GM21576 (cell line): ENCODE results near the gene UTP18.
A peak's percentile ranks its signal among the peaks of the same experiment; 100 is the strongest.
"Not testable (repeated sequence)": the region's sequence is repeated elsewhere in the genome, so short reads cannot be mapped to it uniquely, and the experiment has no call there.

ENCODE experiments used
- ATAC-seq: cut with Tn5 transposase; IDR thresholded peaks from one replicate; pipeline ENCODE4 v1.9.1; 2021; ENCODE audit warnings: mild to moderate bottlenecking, moderate library complexity; ENCODE audit not compliant: unreplicated experiment

UTP18 gene

GRCh38 chr17:51260237-51261023 lies at the start of gene UTP18:
Gene UTP18, plus strand, starts transcription at chr17:51260546. Its CDS starts 39 bp downstream, at chr17:51260585.
- peak; percentile 64 for ATAC-seq

- ATAC-seq, result no peak
These were observed 45.4 kb upstream of the UTP18 start for GRCh38 chr17:51214920-51215319.

GRCh38 chr17:51217946-51218345 lies 42.4 kb upstream of the UTP18 start:
- ATAC-seq, result no peak

- ATAC-seq, result no peak
These were observed 39.0 kb upstream of the UTP18 start for GRCh38 chr17:51221322-51221721.

- ATAC-seq, result no peak
These were observed 35.7 kb upstream of the UTP18 start for GRCh38 chr17:51224402-51225262.

GRCh38 chr17:51225523-51225922 lies 34.8 kb upstream of the UTP18 start:
- not testable (repeated sequence) for ATAC-seq

GRCh38 chr17:51228161-51228560 lies 32.2 kb upstream of the UTP18 start:
- no peak for ATAC-seq

GRCh38 chr17:51229889-51230288 lies 30.5 kb upstream of the UTP18 start:
- no peak for ATAC-seq

- no peak for ATAC-seq
These were observed 30.0 kb upstream of the UTP18 start for GRCh38 chr17:51230306-51230705.

- ATAC-seq, result no peak
These were observed 28.3 kb upstream of the UTP18 start for GRCh38 chr17:51231999-51232398.

- no peak for ATAC-seq
These were observed 26.2 kb upstream of the UTP18 start for GRCh38 chr17:51234162-51234561.

- ATAC-seq, result peak; percentile 76
These were observed 22.0 kb upstream of the UTP18 start for GRCh38 chr17:51238255-51238887.

- ATAC-seq, result no peak
These were observed 20.1 kb upstream of the UTP18 start for GRCh38 chr17:51240275-51240674.

- no peak for ATAC-seq
These were observed 16.3 kb upstream of the UTP18 start for GRCh38 chr17:51244041-51244440.

GRCh38 chr17:51245535-51245934 lies 14.8 kb upstream of the UTP18 start:
- no peak for ATAC-seq

GRCh38 chr17:51250314-51250840 lies 10.0 kb upstream of the UTP18 start:
- ATAC-seq, result no peak

GRCh38 chr17:51251010-51251409 lies 9.3 kb upstream of the UTP18 start:
- no peak for ATAC-seq

- no peak for ATAC-seq
These were observed 4.7 kb upstream of the UTP18 start for GRCh38 chr17:51255673-51256072.

- no peak for ATAC-seq
These were observed 4.2 kb upstream of the UTP18 start for GRCh38 chr17:51256101-51256500.

- ATAC-seq, result no peak
These were observed 2.9 kb upstream of the UTP18 start for GRCh38 chr17:51257150-51258081.
